ENCODE data around the gene UPK2.
"Not testable (repeated sequence)": the region's sequence is repeated elsewhere in the genome, so short reads cannot be mapped to it uniquely, and the experiment has no call there.

The UPK2 gene

GRCh38 chr11:118957968-118958367, 1.9 kb downstream of the UPK2 start:
- Histone ChIP-seq H3K36me3 (ENCODE audit: control insufficient read depth, insufficient read depth, low read length) (no peaks in the 10 kb centered on the region), H3K4me3 (ENCODE audit: low read length) (no peak overlapping the region), H3K4me1 (ENCODE audit: control insufficient read depth, insufficient read depth, low read length) (peaks cover 16% of the 10 kb centered on the region), H3K9me3 (ENCODE audit: control insufficient read depth, low read length) (no peaks in the 10 kb centered on the region), H3K27me3 (ENCODE audit: control insufficient read depth, insufficient read depth, low read length) (peaks cover 3% of the 10 kb centered on the region), H3K9ac (ENCODE audit: low read length) (no peak overlapping the region)

DNA sequence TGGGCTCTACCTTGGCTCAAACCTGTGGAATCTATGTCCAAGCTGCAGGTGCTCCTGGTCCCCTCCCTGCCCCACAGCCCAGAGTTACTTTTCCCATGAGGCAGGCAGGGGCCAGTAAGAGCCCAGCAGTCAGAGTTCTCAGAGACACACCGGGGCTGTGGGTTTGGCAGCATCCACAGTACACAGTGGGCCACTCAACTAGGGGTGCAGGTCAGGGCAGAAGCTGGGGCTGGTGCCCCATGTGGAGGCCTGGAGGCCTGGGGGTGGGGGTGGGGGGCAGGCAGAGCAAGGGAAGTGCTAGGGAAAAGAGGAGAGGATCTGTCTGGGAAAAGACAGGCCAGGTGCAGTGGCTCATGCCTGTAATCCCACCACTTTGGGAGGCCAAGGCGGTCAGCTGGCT, 2.5 kb downstream of the UPK2 start:
- Histone ChIP-seq H3K9me3 (ENCODE audit: control insufficient read depth, low read length) (no peaks in the 10 kb centered on the region), H3K4me3 (ENCODE audit: low read length) (no peak overlapping the region), H3K27me3 (ENCODE audit: control insufficient read depth, insufficient read depth, low read length) (peaks cover 3% of the 10 kb centered on the region), H3K9ac (ENCODE audit: low read length) (no peak overlapping the region), H3K36me3 (ENCODE audit: control insufficient read depth, insufficient read depth, low read length) (no peaks in the 10 kb centered on the region), H3K4me1 (ENCODE audit: control insufficient read depth, insufficient read depth, low read length) (peaks cover 16% of the 10 kb centered on the region)

DNA sequence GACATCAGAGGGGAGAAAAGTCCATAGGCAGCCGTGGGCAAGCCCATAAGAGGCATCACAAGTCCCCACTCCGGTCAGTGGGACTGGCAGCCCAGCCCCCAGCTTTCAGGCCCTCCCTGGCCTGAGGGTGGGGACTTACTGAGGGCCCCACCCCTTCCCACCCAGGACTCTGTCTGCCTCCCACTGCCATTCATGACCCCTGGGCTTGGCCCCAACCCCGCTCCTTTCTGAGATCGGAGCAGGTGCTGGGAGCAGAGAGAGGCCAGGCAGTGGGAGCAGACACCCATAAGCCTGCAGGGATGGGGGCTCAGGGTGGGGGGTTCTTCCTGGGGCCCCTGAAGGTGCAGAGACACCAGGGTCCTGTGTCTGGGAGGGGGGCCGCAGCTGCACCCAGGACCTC, 5.1 kb downstream of the UPK2 start:
- H3K9me3 ChIP-seq (ENCODE audit: control insufficient read depth, low read length) = no peaks in the 10 kb centered on the region
- no peaks in the 10 kb centered on the region for H3K27me3 ChIP-seq (ENCODE audit: control insufficient read depth, insufficient read depth, low read length)
- no peaks in the 10 kb centered on the region for H3K36me3 ChIP-seq (ENCODE audit: control insufficient read depth, insufficient read depth, low read length)
- H3K4me1 ChIP-seq (ENCODE audit: control insufficient read depth, insufficient read depth, low read length) = peaks cover 16% of the 10 kb centered on the region
- no peak overlapping the region for H3K9ac ChIP-seq (ENCODE audit: low read length)
- H3K4me3 ChIP-seq (ENCODE audit: low read length) = no peak overlapping the region

GRCh38 chr11:118961591-118961990, 5.5 kb downstream of the UPK2 start:
- Histone ChIP-seq H3K27me3 (ENCODE audit: control insufficient read depth, insufficient read depth, low read length) (no peaks in the 10 kb centered on the region), H3K4me3 (ENCODE audit: low read length) (no peak overlapping the region), H3K9ac (ENCODE audit: low read length) (no peak overlapping the region), H3K4me1 (ENCODE audit: control insufficient read depth, insufficient read depth, low read length) (peaks cover 12% of the 10 kb centered on the region), H3K9me3 (ENCODE audit: control insufficient read depth, low read length) (no peaks in the 10 kb centered on the region), H3K36me3 (ENCODE audit: control insufficient read depth, insufficient read depth, low read length) (no peaks in the 10 kb centered on the region)

DNA sequence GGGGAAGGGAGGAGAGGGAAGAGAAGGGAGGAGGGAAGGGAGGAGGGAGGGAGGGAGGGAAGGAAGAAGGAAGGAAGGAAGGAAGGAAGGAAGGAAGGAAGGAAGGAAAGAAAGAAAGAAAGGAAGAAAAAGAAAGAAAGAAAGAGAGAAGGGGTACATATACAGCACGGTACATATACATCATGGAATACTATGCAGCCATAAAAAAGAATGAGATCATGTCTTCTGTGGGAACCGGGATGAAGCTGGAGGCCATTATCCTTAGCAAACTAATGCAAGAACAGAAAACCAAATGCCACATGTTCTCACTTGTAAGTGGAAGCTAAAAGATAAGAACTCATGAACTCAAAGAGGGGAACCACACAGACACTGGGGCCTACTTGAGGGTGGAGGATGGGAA, 13.4 kb downstream of the UPK2 start:
- H3K9me3 ChIP-seq (ENCODE audit: control insufficient read depth, low read length); H3K36me3 ChIP-seq (ENCODE audit: control insufficient read depth, insufficient read depth, low read length); H3K9ac ChIP-seq (ENCODE audit: low read length); H3K27me3 ChIP-seq (ENCODE audit: control insufficient read depth, insufficient read depth, low read length); H3K4me1 ChIP-seq (ENCODE audit: control insufficient read depth, insufficient read depth, low read length); H3K4me3 ChIP-seq (ENCODE audit: low read length): not testable (repeated sequence)

- Histone ChIP-seq H3K9ac (ENCODE audit: low read length) (no peak within 1 kb of the TSS), H3K9me3 (ENCODE audit: control insufficient read depth, low read length) (no peaks in the 10 kb centered on the region), H3K4me3 (ENCODE audit: low read length) (no peak within 1 kb of the TSS), H3K4me1 (ENCODE audit: control insufficient read depth, insufficient read depth, low read length) (no peaks in the 10 kb centered on the region), H3K27me3 (ENCODE audit: control insufficient read depth, insufficient read depth, low read length) (no peaks in the 10 kb centered on the region), H3K36me3 (ENCODE audit: control insufficient read depth, insufficient read depth, low read length) (no peaks in the 10 kb centered on the region)
These were observed 15.5 kb downstream of the UPK2 start, which contains the start of gene FOXR1 for GRCh38 chr11:118971646-118972045. Gene FOXR1 (plus strand): TSS chr11:118971761. CDS start chr11:118971932, 171 bp downstream.

DNA sequence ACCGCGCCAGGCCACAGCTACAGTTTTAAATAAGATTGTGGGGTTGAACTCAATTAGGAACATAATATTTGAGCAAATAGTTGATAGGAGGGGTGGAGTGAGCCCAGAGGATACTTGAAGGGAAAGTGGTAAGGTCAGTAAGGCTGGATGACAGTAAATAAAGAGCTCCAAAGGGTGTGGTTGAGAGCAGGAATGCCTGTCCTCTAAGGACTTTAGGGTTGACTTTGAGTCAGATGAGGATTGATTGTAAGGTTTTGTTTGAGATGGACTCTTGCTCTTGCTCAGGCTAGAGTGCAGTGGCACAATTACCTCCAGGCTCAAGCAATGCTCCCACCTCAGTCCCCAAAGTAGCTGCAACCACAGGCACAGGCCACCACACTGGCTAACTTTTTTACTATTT, 17.9 kb downstream of the UPK2 start:
- Histone ChIP-seq H3K9ac (ENCODE audit: low read length) (no peak overlapping the region), H3K36me3 (ENCODE audit: control insufficient read depth, insufficient read depth, low read length) (no peaks in the 10 kb centered on the region), H3K4me3 (ENCODE audit: low read length) (no peak overlapping the region), H3K27me3 (ENCODE audit: control insufficient read depth, insufficient read depth, low read length) (no peaks in the 10 kb centered on the region), H3K9me3 (ENCODE audit: control insufficient read depth, low read length) (no peaks in the 10 kb centered on the region), H3K4me1 (ENCODE audit: control insufficient read depth, insufficient read depth, low read length) (no peaks in the 10 kb centered on the region)

DNA sequence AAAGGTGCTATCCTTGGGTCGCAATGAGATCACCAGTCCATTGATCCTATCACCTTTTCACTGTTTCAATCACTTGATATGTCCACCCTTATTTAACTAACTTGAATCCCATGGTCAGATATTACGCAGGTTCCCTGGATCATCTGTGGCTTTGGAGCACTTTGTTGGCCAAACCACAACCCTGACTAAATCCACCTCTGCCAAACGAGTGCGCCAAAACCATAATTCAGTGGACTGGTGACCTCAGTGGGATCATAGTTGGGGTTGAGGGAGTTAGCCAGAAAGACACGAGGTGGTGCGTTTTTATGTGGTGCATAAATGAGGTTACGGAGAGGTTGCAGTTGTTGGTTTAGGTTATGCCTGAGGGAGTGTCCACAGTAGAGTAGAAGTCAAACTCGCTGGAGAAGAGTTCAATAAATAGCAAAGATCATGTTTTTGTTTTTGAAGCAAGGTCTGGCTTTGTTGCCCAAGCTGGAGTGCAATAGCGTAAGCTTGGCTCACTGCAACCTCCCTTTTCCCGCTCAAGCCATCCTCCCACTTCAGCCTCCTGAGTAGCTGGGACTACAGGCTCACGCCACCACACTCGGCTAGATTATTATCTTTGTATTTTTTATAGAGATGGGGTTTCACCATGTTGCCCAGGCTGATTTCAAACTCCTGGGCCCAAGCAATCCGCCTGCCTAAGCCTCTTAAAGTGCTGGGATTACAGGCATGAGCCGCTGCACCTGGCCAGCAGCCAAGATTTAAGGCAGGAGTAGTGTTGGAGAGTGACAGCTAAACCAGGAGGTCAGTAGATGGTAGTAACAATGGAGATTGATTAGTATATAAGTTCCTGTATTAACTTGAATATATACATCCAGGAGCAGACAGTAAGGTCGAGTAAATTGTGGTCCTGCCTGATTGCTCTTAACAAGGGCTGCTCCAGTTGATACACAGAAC, 19.9 kb downstream of the UPK2 start:
- Histone ChIP-seq H3K4me3 (ENCODE audit: low read length) (no peak overlapping the region), H3K9me3 (ENCODE audit: control insufficient read depth, low read length) (no peaks in the 10 kb centered on the region), H3K36me3 (ENCODE audit: control insufficient read depth, insufficient read depth, low read length) (no peaks in the 10 kb centered on the region)

DNA sequence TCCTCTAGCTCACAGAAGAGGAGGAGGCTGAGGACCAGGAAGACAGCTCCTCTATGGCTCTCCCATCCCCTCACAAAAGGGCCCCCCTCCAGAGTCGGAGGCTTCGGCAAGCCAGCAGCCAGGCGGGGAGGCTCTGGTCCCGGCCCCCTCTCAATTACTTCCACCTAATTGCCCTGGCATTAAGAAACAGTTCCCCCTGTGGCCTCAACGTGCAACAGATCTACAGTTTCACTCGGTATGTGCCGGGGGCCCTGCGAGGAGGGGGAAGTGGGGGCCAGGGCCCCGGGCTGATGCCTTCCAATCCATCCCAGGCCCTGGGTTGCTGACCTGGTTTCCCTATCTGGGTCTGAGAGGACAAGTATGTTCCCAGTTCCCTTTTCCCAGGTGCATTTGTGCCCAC, 23.3 kb downstream of the UPK2 start:
- H3K9ac ChIP-seq (ENCODE audit: low read length) = no peak overlapping the region
- H3K4me1 ChIP-seq (ENCODE audit: control insufficient read depth, insufficient read depth, low read length) = peaks cover 7% of the 10 kb centered on the region
- no peaks in the 10 kb centered on the region for H3K36me3 ChIP-seq (ENCODE audit: control insufficient read depth, insufficient read depth, low read length)
- peaks cover 9% of the 10 kb centered on the region for H3K27me3 ChIP-seq (ENCODE audit: control insufficient read depth, insufficient read depth, low read length)
- no peaks in the 10 kb centered on the region for H3K9me3 ChIP-seq (ENCODE audit: control insufficient read depth, low read length)
- H3K4me3 ChIP-seq (ENCODE audit: low read length) = no peak overlapping the region

More for the DNA sequence above, 19.9 kb downstream of the UPK2 start:
- Histone ChIP-seq H3K27me3 (ENCODE audit: control insufficient read depth, insufficient read depth, low read length) (peaks cover 8% of the 10 kb centered on the region), H3K9ac (ENCODE audit: low read length) (no peak overlapping the region), H3K4me1 (ENCODE audit: control insufficient read depth, insufficient read depth, low read length) (peaks cover 7% of the 10 kb centered on the region)

DNA sequence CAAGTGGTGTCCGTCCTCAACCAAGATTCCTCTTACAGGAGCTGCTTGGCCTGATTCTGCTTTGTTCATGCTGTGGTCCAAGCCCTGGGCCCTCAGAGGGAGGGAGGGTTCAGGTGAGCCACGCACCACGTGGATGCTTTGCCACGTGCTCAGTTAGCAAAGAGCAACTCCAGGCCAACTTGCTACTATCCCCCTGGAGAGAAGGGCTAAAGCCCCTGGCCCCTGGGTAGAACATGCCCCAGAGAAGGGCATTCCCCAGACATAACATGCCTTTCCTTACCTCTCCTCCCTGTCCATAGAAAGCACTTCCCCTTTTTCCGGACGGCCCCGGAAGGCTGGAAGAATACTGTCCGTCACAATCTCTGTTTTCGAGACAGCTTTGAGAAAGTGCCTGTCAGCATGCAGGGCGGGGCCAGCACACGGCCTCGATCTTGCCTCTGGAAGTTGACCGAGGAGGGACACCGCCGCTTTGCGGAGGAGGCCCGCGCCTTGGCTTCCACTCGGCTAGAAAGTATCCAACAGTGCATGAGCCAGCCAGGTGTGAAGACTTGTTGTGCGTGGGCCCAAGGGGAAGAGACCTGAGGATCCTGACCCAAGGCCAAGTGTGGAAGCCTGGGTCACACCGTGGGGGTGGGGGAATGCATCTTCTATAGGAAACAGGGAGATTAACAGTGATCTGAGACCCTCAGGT, 24.2 kb downstream of the UPK2 start:
- no peaks in the 10 kb centered on the region for H3K36me3 ChIP-seq (ENCODE audit: control insufficient read depth, insufficient read depth, low read length)
- no peak overlapping the region for H3K9ac ChIP-seq (ENCODE audit: low read length)
- H3K9me3 ChIP-seq (ENCODE audit: control insufficient read depth, low read length) = no peaks in the 10 kb centered on the region
- H3K27me3 ChIP-seq (ENCODE audit: control insufficient read depth, insufficient read depth, low read length) = peaks cover 9% of the 10 kb centered on the region
- no peak overlapping the region for H3K4me3 ChIP-seq (ENCODE audit: low read length)
- H3K4me1 ChIP-seq (ENCODE audit: control insufficient read depth, insufficient read depth, low read length) = peaks cover 7% of the 10 kb centered on the region

- not testable (repeated sequence) for H3K4me1 ChIP-seq (ENCODE audit: control insufficient read depth, insufficient read depth, low read length); H3K9me3 ChIP-seq (ENCODE audit: control insufficient read depth, low read length); H3K9ac ChIP-seq (ENCODE audit: low read length); H3K36me3 ChIP-seq (ENCODE audit: control insufficient read depth, insufficient read depth, low read length); H3K27me3 ChIP-seq (ENCODE audit: control insufficient read depth, insufficient read depth, low read length); H3K4me3 ChIP-seq (ENCODE audit: low read length)
These were observed 28.2 kb downstream of the UPK2 start for GRCh38 chr11:118984337-118984736.

DNA sequence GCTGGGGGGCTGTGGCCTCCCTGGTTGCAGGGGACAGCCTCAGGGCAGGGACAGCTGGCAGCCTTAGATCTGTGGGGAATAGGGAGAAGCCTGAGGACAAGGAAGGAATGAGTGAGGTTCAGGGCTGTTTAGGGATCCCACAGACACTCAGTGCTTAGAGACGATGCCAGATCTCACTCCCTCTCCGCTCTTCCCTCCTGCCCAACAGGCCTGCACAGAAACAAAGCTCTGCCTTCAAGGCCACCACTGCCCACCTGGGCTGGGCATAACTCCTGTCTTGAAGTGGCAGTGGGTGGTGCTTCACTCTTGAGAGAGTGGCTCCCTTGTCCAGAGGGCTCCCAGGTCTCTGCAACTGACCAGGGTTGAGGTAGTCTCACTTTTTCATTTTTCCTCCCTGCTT, 28.7 kb downstream of the UPK2 start:
- Histone ChIP-seq H3K9ac (ENCODE audit: low read length) (no peak overlapping the region), H3K4me3 (ENCODE audit: low read length) (no peak overlapping the region), H3K9me3 (ENCODE audit: control insufficient read depth, low read length) (no peaks in the 10 kb centered on the region), H3K27me3 (ENCODE audit: control insufficient read depth, insufficient read depth, low read length) (peaks cover 9% of the 10 kb centered on the region), H3K4me1 (ENCODE audit: control insufficient read depth, insufficient read depth, low read length) (peaks cover 7% of the 10 kb centered on the region), H3K36me3 (ENCODE audit: control insufficient read depth, insufficient read depth, low read length) (no peaks in the 10 kb centered on the region)

Measured in mucosa of stomach (tissue), 1 donor.